Ishikawa (cell line): Measurements from ENCODE around the gene REV1.

Experiments used
- EP300 ChIP-seq: IDR thresholded peaks from 2 replicates; pipeline ENCODE4 v1.6.1; 2012; ENCODE audit warnings: borderline replicate concordance
- TAF1 ChIP-seq: IDR thresholded peaks from 2 replicates; pipeline ENCODE4 v1.6.1; 2012; ENCODE audit warnings: low read depth, mild to moderate bottlenecking
- TEAD4 ChIP-seq: IDR thresholded peaks from 2 replicates; pipeline ENCODE4 v1.6.1; 2012
- YY1 ChIP-seq: IDR thresholded peaks from 2 replicates; pipeline ENCODE4 v1.6.1; 2012; ENCODE audit warnings: low read depth
- TF ChIP-seq, protein P1 (sequence below): IDR thresholded peaks from 2 replicates; pipeline ENCODE4 v1.6.1; 2012; ENCODE audit warnings: low read depth, mild to moderate bottlenecking
- TF ChIP-seq, protein P2 (sequence below): IDR thresholded peaks from 2 replicates; pipeline ENCODE4 v1.6.1; 2012
- TF ChIP-seq, protein P3 (sequence below): IDR thresholded peaks from 2 replicates; pipeline ENCODE4 v1.6.1; 2012

DNA sequence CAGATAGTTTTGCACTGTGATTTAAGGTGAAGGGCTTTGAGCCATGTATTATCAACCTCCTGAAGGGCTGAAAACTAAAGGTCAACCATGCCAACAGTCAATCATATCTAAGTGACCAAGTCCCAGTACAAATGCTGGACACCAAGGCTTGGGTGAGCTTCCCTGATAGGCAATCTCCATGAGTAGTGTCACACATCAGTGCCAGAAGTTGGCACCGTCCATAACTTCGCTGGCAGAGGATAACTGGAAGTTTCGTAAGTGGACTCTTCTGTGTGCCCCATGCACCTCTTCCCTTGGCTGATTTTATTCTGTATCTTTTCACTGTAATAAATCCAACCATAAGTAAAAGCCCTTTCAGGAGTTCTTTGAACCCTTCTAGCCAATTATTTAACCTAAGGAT lies 13.2 kb downstream of the REV1 start:
- TF ChIP-seq TAF1 (no peak), YY1 (no peak), EP300 (no peak), TEAD4 (no peak)
- TF ChIP-seq, protein P1, sequence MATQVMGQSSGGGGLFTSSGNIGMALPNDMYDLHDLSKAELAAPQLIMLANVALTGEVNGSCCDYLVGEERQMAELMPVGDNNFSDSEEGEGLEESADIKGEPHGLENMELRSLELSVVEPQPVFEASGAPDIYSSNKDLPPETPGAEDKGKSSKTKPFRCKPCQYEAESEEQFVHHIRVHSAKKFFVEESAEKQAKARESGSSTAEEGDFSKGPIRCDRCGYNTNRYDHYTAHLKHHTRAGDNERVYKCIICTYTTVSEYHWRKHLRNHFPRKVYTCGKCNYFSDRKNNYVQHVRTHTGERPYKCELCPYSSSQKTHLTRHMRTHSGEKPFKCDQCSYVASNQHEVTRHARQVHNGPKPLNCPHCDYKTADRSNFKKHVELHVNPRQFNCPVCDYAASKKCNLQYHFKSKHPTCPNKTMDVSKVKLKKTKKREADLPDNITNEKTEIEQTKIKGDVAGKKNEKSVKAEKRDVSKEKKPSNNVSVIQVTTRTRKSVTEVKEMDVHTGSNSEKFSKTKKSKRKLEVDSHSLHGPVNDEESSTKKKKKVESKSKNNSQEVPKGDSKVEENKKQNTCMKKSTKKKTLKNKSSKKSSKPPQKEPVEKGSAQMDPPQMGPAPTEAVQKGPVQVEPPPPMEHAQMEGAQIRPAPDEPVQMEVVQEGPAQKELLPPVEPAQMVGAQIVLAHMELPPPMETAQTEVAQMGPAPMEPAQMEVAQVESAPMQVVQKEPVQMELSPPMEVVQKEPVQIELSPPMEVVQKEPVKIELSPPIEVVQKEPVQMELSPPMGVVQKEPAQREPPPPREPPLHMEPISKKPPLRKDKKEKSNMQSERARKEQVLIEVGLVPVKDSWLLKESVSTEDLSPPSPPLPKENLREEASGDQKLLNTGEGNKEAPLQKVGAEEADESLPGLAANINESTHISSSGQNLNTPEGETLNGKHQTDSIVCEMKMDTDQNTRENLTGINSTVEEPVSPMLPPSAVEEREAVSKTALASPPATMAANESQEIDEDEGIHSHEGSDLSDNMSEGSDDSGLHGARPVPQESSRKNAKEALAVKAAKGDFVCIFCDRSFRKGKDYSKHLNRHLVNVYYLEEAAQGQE = no peak
- TF ChIP-seq, protein P2, sequence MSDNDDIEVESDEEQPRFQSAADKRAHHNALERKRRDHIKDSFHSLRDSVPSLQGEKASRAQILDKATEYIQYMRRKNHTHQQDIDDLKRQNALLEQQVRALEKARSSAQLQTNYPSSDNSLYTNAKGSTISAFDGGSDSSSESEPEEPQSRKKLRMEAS = no peak
- TF ChIP-seq, protein P3, sequence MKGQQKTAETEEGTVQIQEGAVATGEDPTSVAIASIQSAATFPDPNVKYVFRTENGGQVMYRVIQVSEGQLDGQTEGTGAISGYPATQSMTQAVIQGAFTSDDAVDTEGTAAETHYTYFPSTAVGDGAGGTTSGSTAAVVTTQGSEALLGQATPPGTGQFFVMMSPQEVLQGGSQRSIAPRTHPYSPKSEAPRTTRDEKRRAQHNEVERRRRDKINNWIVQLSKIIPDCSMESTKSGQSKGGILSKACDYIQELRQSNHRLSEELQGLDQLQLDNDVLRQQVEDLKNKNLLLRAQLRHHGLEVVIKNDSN = no peak
